Uterus (tissue), 2 donors: ENCODE results near the gene AIF1L.

ENCODE experiments used
- CTCF ChIP-seq, 4 experiments: fragments of 200-600 bp in 2 of 4; fragments of 450-650 bp in 2 of 4; sonication (generic) in 2 of 4; IDR thresholded peaks; one replicate each; pipeline ENCODE4 v1.5.1; 2016 to 2019; ENCODE audit warnings: antibody characterized with exemption in 4 of 4, mild to moderate bottlenecking in 2 of 4, moderate library complexity in 1 of 4
- POLR2A ChIP-seq, 2 donors: fragments of 450-650 bp; IDR thresholded peaks; one replicate each; pipeline ENCODE4 v1.6.1; 2016; ENCODE audit warnings: antibody characterized with exemption in 2 of 2, mild to moderate bottlenecking in 1 of 2, moderate library complexity in 1 of 2

GRCh38 chr9:131138676-131139075 is 42.3 kb downstream of the AIF1L start:
- TF ChIP-seq POLR2A (IDR thresholded peaks at IDR 0.05) (no peak), CTCF (IDR thresholded peaks at IDR 0.05) (no peak)
